ENCODE results near the gene SEMA3E. TPM values are rescaled to one million over a fixed set of nuclear protein-coding genes. Genes with fewer than 3 reads are reported as not detected.

Gene SEMA3E
- total and polyA plus RNA-seq, 9 of the 15 experiments (the other 6 are each of a cell fraction or from before 2014, with no cell fraction given) = 0.01 to 1.4 (median 0.14) TPM; not detected in 2

DNA sequence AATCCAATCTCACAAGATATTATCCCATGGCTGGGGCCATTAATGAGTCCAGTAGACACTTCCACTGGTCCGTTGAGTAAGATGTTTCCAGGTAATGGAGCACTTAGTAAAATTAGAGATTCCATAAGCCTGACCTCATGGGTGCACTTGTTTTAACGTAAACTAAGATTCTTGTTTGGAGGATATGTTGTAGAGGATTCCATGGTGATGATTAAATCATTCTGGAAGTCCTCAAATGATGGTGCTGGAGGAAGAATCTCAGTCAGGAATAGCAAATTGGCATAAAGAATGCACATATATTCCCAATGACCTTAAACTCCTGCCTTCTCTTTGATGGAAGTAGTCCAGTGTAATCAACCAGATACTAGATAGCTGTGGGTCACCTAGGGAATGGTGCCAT is 324.3 kb downstream of the SEMA3E start:
- H3K9me3 ChIP-seq (replicated peaks; ENCODE audit: control insufficient read depth, insufficient read depth, low read depth, low read length) = no peaks in the 10 kb centered on the region
- H3K4me1 ChIP-seq (replicated peaks in 1 of 2; ENCODE audit: control insufficient read depth in 2 of 2, insufficient read depth in 2 of 2, low read length in 2 of 2) = no peaks in the 10 kb centered on the region
- no peaks in the 10 kb centered on the region for H4K20me1 ChIP-seq (replicated peaks; ENCODE audit: control insufficient read depth, insufficient read depth, low read length)
- H3K4me2 ChIP-seq (ENCODE audit: insufficient read depth, low read length) = no peak overlapping the region
- POLR2A ChIA-PET = no interaction called here
- no peaks in the 10 kb centered on the region for H3K79me2 ChIP-seq (ENCODE audit: control insufficient read depth, insufficient read depth, low read length)
- H3K9me1 ChIP-seq (ENCODE audit: control insufficient read depth, insufficient read depth, low read length) = no peaks in the 10 kb centered on the region
- no peak overlapping the region for H3K9ac ChIP-seq (ENCODE audit: insufficient read depth in 1 of 2, low read depth in 2 of 2, low read length in 2 of 2)
- in situ Hi-C loops (cut with MboI) = no loop called here
- H3K36me3 ChIP-seq (ENCODE audit: control insufficient read depth, insufficient read depth, low read length) = no peaks in the 10 kb centered on the region
- DNase-seq (ENCODE audit: extremely low read depth in 1 of 4, low spot score in 3 of 4) = no peak
- BruUV-seq (replicated peaks) = no TSS peak
- intact Hi-C loops (cut with micrococcal nuclease) = no loop called here
- WGBS (ENCODE audit: insufficient coverage, low coverage, missing lambda C conversion rate) = 0% methylated on average over 2 of the region's 2 CpGs
- FAIRE-seq = no peak
- H3K27ac ChIP-seq (ENCODE audit: extremely low read depth, low read depth, low read length) = no peak overlapping the region
- no peak overlapping the region for H2AFZ ChIP-seq (ENCODE audit: low read depth, low read length)
- no peaks in the 10 kb centered on the region for H3K27me3 ChIP-seq (ENCODE audit: control insufficient read depth in 2 of 2, insufficient read depth in 2 of 2, low read length in 2 of 2)
- CTCF ChIA-PET (ENCODE audit: low intra/inter-chr PET ratio) = no interaction called here
- H3K4me3 ChIP-seq = no peak overlapping the region
- no peak for ATAC-seq
- TF ChIP-seq CSDE1 (IDR thresholded peaks at IDR 0.05) = no peak
- TF ChIP-seq TFAM (CRISPR knock-in tag; conservative IDR thresholded peaks at IDR 0.05) = no peak
- no peak for TF ChIP-seq MCM7 (IDR thresholded peaks at IDR 0.05)
- TF ChIP-seq RBM39 (optimal IDR thresholded peaks at IDR 0.05; ENCODE audit: low read depth, low read length) = no peak
- no peak for TF ChIP-seq ZNF589 (CRISPR knock-in tag; IDR thresholded peaks at IDR 0.05; ENCODE audit: low read depth)
- no peak for TF ChIP-seq JUN (IDR thresholded peaks at IDR 0.05; ENCODE audit: borderline replicate concordance, low read depth, low read length)
- no peak for TF ChIP-seq JUN (CRISPR knock-in tag; IDR thresholded peaks at IDR 0.05; ENCODE audit: borderline replicate concordance)
- no peak for TF ChIP-seq XRCC3 (IDR thresholded peaks at IDR 0.05)
- TF ChIP-seq, protein P1, sequence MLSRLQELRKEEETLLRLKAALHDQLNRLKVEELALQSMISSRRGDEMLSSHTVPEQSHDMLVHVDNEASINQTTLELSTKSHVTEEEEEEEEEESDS (CRISPR knock-in tag; IDR thresholded peaks at IDR 0.05) = no peak
- TF ChIP-seq EWSR1 (IDR thresholded peaks at IDR 0.05; ENCODE audit: borderline replicate concordance, low read depth, partially characterized antibody) = no peak
- TF ChIP-seq, protein P2, sequence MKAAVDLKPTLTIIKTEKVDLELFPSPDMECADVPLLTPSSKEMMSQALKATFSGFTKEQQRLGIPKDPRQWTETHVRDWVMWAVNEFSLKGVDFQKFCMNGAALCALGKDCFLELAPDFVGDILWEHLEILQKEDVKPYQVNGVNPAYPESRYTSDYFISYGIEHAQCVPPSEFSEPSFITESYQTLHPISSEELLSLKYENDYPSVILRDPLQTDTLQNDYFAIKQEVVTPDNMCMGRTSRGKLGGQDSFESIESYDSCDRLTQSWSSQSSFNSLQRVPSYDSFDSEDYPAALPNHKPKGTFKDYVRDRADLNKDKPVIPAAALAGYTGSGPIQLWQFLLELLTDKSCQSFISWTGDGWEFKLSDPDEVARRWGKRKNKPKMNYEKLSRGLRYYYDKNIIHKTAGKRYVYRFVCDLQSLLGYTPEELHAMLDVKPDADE (conservative IDR thresholded peaks at IDR 0.05; ENCODE audit: control insufficient read depth, low read depth, low read length) = no peak
- TF ChIP-seq ZKSCAN8 (CRISPR knock-in tag; IDR thresholded peaks at IDR 0.05) = no peak
- no peak for TF ChIP-seq L3MBTL2 (IDR thresholded peaks at IDR 0.05)
- TF ChIP-seq, protein P3, sequence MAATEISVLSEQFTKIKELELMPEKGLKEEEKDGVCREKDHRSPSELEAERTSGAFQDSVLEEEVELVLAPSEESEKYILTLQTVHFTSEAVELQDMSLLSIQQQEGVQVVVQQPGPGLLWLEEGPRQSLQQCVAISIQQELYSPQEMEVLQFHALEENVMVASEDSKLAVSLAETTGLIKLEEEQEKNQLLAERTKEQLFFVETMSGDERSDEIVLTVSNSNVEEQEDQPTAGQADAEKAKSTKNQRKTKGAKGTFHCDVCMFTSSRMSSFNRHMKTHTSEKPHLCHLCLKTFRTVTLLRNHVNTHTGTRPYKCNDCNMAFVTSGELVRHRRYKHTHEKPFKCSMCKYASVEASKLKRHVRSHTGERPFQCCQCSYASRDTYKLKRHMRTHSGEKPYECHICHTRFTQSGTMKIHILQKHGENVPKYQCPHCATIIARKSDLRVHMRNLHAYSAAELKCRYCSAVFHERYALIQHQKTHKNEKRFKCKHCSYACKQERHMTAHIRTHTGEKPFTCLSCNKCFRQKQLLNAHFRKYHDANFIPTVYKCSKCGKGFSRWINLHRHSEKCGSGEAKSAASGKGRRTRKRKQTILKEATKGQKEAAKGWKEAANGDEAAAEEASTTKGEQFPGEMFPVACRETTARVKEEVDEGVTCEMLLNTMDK (IDR thresholded peaks at IDR 0.05; ENCODE audit: borderline replicate concordance, insufficient read depth, low read depth, low read length, poor library complexity, severe bottlenecking) = no peak
- TF ChIP-seq, protein P4, sequence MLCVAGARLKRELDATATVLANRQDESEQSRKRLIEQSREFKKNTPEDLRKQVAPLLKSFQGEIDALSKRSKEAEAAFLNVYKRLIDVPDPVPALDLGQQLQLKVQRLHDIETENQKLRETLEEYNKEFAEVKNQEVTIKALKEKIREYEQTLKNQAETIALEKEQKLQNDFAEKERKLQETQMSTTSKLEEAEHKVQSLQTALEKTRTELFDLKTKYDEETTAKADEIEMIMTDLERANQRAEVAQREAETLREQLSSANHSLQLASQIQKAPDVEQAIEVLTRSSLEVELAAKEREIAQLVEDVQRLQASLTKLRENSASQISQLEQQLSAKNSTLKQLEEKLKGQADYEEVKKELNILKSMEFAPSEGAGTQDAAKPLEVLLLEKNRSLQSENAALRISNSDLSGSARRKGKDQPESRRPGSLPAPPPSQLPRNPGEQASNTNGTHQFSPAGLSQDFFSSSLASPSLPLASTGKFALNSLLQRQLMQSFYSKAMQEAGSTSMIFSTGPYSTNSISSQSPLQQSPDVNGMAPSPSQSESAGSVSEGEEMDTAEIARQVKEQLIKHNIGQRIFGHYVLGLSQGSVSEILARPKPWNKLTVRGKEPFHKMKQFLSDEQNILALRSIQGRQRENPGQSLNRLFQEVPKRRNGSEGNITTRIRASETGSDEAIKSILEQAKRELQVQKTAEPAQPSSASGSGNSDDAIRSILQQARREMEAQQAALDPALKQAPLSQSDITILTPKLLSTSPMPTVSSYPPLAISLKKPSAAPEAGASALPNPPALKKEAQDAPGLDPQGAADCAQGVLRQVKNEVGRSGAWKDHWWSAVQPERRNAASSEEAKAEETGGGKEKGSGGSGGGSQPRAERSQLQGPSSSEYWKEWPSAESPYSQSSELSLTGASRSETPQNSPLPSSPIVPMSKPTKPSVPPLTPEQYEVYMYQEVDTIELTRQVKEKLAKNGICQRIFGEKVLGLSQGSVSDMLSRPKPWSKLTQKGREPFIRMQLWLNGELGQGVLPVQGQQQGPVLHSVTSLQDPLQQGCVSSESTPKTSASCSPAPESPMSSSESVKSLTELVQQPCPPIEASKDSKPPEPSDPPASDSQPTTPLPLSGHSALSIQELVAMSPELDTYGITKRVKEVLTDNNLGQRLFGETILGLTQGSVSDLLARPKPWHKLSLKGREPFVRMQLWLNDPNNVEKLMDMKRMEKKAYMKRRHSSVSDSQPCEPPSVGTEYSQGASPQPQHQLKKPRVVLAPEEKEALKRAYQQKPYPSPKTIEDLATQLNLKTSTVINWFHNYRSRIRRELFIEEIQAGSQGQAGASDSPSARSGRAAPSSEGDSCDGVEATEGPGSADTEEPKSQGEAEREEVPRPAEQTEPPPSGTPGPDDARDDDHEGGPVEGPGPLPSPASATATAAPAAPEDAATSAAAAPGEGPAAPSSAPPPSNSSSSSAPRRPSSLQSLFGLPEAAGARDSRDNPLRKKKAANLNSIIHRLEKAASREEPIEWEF (CRISPR knock-in tag; IDR thresholded peaks at IDR 0.05) = no peak
- no peak for TF ChIP-seq NCOA1 (IDR thresholded peaks at IDR 0.05; ENCODE audit: low read depth)
